K562 (cell line): ENCODE data around the gene CHST13.

ENCODE experiments used
- ARID2 ChIP-seq: fragments of 450-650 bp; IDR thresholded peaks from 2 replicates; pipeline ENCODE4 v1.6.1; 2017; ENCODE audit warnings: antibody characterized with exemption, mild to moderate bottlenecking
- FOXK2 ChIP-seq, 2 experiments: fragments of 450-650 bp; IDR thresholded peaks in 1 of 2; conservative IDR thresholded peaks in 1 of 2; 2 replicates each; pipeline ENCODE4 v1.6.1; 2016; ENCODE audit warnings: low read depth in 2 of 2, mild to moderate bottlenecking in 1 of 2
- GTF2B ChIP-seq: IDR thresholded peaks from 2 replicates; pipeline ENCODE4 v1.6.1; 2011; ENCODE audit not compliant: insufficient read length; ENCODE audit errors: extremely low read depth
- HDAC2 ChIP-seq: fragments of 450-650 bp; IDR thresholded peaks from 2 replicates; pipeline ENCODE4 v1.6.1; 2016; ENCODE audit warnings: mild to moderate bottlenecking
- JUN ChIP-seq, 2 experiments: sonication (generic) in 1 of 2; formaldehyde crosslinking in 1 of 2; IDR thresholded peaks; 2 replicates each; pipeline versions ENCODE4 v1.6.1 to v1.8.0; 2012 to 2022; ENCODE audit warnings: borderline replicate concordance in 2 of 2, mild to moderate bottlenecking in 2 of 2, improper control_type of control experiment in 1 of 2, low read depth in 1 of 2, low read length in 1 of 2, missing genetic modification reagents in 1 of 2
- POLR2AphosphoS5 ChIP-seq: IDR thresholded peaks from 2 replicates; pipeline ENCODE4 v1.6.1; 2011; ENCODE audit warnings: mild to moderate bottlenecking, low read depth, low read length, moderate library complexity; ENCODE audit not compliant: control insufficient read depth, insufficient read depth
- RBM22 ChIP-seq: fragments of 200-400 bp; formaldehyde crosslinking; IDR thresholded peaks from 2 replicates; pipeline ENCODE4 v1.6.1; 2018; ENCODE audit warnings: low read length, low read depth; ENCODE audit not compliant: poor library complexity, severe bottlenecking
- TBP ChIP-seq: optimal IDR thresholded peaks from 2 replicates; pipeline ENCODE3; 2011; ENCODE audit warnings: low read depth, low read length, improper control_type of control experiment
- XRCC5 ChIP-seq: fragments of 200-400 bp; formaldehyde crosslinking; IDR thresholded peaks from 2 replicates; pipeline ENCODE4 v1.6.1; 2017; ENCODE audit warnings: low read depth, mild to moderate bottlenecking, low read length
- TF ChIP-seq, protein P1 (sequence below), 3 experiments: IDR thresholded peaks in 2 of 3; conservative IDR thresholded peaks in 1 of 3; 2 replicates each; pipeline ENCODE4 v1.5.1; 2011 to 2012; ENCODE audit warnings: low read length in 3 of 3, mild to moderate bottlenecking in 3 of 3, control low read depth in 2 of 3, improper control_type of control experiment in 1 of 3, inconsistent platforms in 1 of 3, low read depth in 1 of 3, mixed read lengths in 1 of 3, moderate library complexity in 1 of 3; ENCODE audit not compliant: insufficient read depth in 2 of 3

GRCh38 chr3:126521122-126521891 is 2.6 kb upstream of the CHST13 start:
- TF ChIP-seq RBM22 (no peak), ARID2 (no peak), XRCC5 (no peak), JUN (IDR thresholded peaks at IDR 0.05; ENCODE audit: borderline replicate concordance, low read depth, low read length) (no peak), JUN (CRISPR knock-in tag; IDR thresholded peaks at IDR 0.05; ENCODE audit: borderline replicate concordance) (no peak), FOXK2 (conservative IDR thresholded peaks at IDR 0.05 in 1 of 2, IDR thresholded peaks at IDR 0.05 in 1 of 2; ENCODE audit: low read depth in 2 of 2) (no peak), TBP (no peak), GTF2B (no peak), HDAC2 (no peak), POLR2AphosphoS5 (no peak)
- TF ChIP-seq, protein P1, sequence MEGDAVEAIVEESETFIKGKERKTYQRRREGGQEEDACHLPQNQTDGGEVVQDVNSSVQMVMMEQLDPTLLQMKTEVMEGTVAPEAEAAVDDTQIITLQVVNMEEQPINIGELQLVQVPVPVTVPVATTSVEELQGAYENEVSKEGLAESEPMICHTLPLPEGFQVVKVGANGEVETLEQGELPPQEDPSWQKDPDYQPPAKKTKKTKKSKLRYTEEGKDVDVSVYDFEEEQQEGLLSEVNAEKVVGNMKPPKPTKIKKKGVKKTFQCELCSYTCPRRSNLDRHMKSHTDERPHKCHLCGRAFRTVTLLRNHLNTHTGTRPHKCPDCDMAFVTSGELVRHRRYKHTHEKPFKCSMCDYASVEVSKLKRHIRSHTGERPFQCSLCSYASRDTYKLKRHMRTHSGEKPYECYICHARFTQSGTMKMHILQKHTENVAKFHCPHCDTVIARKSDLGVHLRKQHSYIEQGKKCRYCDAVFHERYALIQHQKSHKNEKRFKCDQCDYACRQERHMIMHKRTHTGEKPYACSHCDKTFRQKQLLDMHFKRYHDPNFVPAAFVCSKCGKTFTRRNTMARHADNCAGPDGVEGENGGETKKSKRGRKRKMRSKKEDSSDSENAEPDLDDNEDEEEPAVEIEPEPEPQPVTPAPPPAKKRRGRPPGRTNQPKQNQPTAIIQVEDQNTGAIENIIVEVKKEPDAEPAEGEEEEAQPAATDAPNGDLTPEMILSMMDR (IDR thresholded peaks at IDR 0.05 in 2 of 3, conservative IDR thresholded peaks at IDR 0.05 in 1 of 3; ENCODE audit: insufficient read depth in 2 of 3, low read depth in 1 of 3, low read length in 3 of 3) = no peak
